ENCODE results near the gene TYW1B. TPM values are rescaled to one million over a fixed set of nuclear protein-coding genes. Genes with fewer than 3 reads are reported as not detected.
"Not testable (repeated sequence)": the region's sequence is repeated elsewhere in the genome, so short reads cannot be mapped to it uniquely, and the experiment has no call there.

The TYW1B gene
- total and polyA plus RNA-seq, 5 donors = 1.3 to 3.2 (median 1.9) TPM

DNA sequence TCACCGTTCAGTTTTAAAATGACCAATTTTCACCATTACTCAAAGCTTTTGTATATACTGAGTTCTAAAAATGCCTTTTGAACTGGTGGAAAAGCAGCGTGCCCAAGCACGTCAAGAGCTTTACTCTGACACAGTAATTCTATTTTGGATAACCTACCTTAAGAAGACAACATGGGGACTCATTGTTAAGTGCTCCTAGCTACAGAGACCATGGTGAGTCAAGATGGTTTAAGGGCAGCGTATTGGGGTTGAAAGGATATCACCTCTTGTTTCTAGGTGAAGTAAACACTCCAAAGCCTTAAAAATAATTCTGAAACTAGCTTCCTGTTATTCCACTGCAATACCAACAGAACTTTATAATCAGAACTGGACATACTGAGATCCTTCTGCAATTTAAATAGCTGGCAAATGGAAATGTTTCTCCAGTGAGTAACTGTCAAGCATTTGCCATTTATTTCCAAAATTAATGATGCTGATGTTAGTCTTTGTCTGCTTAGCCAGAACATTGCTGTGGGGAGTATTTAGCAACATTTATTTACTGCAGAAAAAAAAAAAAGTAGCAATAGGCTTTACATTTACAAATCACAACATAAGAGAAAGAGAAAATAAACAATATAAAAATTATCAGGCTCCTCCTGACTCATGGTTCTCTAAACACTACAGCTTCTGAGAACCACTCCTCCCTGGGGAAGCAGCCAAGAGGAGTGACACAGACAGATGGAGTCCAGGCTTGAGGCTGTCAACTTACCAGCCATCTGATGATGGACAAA, 44.2 kb downstream of the TYW1B start:
- DNase-seq = peak in 2 of 3 donors; percentile 43 to 73
- H3K4me1 ChIP-seq (ENCODE audit: control insufficient read depth, insufficient read depth, low read length); intact Hi-C loops (cut with DNase I); H3K9me3 ChIP-seq (ENCODE audit: control insufficient read depth, low read length); H3K27ac ChIP-seq (ENCODE audit: low read length); H3K27me3 ChIP-seq (ENCODE audit: control insufficient read depth, insufficient read depth); H3K4me3 ChIP-seq (ENCODE audit: low read length): not testable (repeated sequence)
- ATAC-seq = peak; percentile 94 to 95
- 66% methylated on average over 4 of the region's 4 CpGs for WGBS

DNA sequence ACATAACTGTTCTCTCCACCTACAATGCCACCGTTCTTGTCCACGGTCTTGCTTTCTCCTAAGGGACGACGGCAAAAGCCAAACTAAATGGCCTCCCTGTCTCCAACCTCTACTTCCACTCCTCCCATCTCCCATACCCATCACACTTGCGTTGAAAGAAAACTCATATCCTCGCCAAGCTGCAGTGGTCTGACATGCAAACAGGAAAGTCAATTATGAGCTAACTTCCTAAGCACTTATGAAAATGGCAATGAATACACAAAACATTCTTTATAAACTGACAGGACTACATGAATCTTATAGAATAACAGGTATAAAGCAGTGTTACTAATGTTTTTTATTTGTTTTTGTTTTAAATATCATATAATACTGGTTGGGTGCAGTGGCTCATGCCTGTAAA, 46.4 kb downstream of the TYW1B start:
- WGBS = 79% methylated on average over 6 of the region's 6 CpGs
- no peaks in the 10 kb centered on the region for H3K4me1 ChIP-seq (ENCODE audit: control insufficient read depth, insufficient read depth, low read length)
- ATAC-seq = no peak
- DNase-seq = no peak
- no peaks in the 10 kb centered on the region for H3K27me3 ChIP-seq (ENCODE audit: control insufficient read depth, insufficient read depth)
- no peak overlapping the region for H3K4me3 ChIP-seq (ENCODE audit: low read length)
- no peaks in the 10 kb centered on the region for H3K9me3 ChIP-seq (ENCODE audit: control insufficient read depth, low read length)
- H3K27ac ChIP-seq (ENCODE audit: low read length) = no peak overlapping the region
- intact Hi-C loops (cut with DNase I) = no loop called here

DNA sequence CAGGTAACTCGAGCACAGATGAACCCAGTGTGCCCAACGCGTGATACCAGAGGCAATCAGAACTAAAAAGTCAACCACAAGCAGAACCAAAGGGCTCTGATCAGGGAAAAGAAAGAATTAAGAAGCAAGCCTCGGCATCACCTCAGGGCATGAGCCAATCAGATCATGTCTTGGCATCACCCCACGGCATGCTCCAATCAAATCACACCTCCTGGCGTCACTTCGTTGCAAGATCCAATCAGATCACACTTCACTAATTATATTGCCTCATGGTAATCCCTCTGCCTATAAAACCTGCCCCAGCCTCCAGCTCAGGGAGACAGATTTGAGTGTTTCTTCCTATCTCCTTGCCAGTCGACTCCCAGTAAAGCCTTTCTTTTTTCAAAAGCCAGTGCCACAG, 46.8 kb downstream of the TYW1B start:
- DNase-seq (no peak), ATAC-seq (no peak)
- H3K9me3 ChIP-seq (ENCODE audit: control insufficient read depth, low read length) = no peaks in the 10 kb centered on the region
- H3K4me3 ChIP-seq (ENCODE audit: low read length) = no peak overlapping the region
- WGBS = 89% methylated on average over 8 of the region's 8 CpGs
- intact Hi-C loops (cut with DNase I) = no loop called here
- no peaks in the 10 kb centered on the region for H3K4me1 ChIP-seq (ENCODE audit: control insufficient read depth, insufficient read depth, low read length)
- H3K27me3 ChIP-seq (ENCODE audit: control insufficient read depth, insufficient read depth) = no peaks in the 10 kb centered on the region
- no peak overlapping the region for H3K27ac ChIP-seq (ENCODE audit: low read length)

- H3K9me3 ChIP-seq (ENCODE audit: control insufficient read depth, low read length); ATAC-seq; DNase-seq; H3K27ac ChIP-seq (ENCODE audit: low read length); H3K4me1 ChIP-seq (ENCODE audit: control insufficient read depth, insufficient read depth, low read length); H3K27me3 ChIP-seq (ENCODE audit: control insufficient read depth, insufficient read depth); H3K4me3 ChIP-seq (ENCODE audit: low read length); intact Hi-C loops (cut with DNase I): not testable (repeated sequence)
- 87% methylated on average over 5 of the region's 5 CpGs for WGBS
These were observed 47.6 kb downstream of the TYW1B start for GRCh38 chr7:72780289-72780894.

DNA sequence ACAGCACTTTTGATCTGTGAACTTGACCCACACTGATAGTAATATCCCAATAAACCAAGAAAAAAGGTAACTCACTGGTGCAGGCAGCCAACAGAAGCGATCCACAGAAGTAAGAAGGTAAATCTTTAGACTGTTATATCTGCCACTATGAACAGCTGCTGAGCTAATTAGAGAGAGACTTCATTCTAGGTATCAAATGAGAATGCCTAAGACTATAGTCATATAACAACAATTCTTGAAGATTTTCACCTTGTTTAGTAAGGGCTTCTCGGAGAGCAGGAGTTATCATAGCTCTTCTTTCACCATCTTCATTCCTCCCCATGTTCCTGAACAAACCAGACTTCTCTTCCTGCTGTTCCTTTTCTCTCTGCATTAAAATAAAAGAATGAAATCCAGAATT, 50.8 kb downstream of the TYW1B start:
- DNase-seq; H3K27ac ChIP-seq (ENCODE audit: low read length); H3K27me3 ChIP-seq (ENCODE audit: control insufficient read depth, insufficient read depth); ATAC-seq; intact Hi-C loops (cut with DNase I); H3K4me3 ChIP-seq (ENCODE audit: low read length); H3K9me3 ChIP-seq (ENCODE audit: control insufficient read depth, low read length); H3K4me1 ChIP-seq (ENCODE audit: control insufficient read depth, insufficient read depth, low read length): not testable (repeated sequence)
- WGBS = 95% methylated on average over 2 of the region's 2 CpGs

DNA sequence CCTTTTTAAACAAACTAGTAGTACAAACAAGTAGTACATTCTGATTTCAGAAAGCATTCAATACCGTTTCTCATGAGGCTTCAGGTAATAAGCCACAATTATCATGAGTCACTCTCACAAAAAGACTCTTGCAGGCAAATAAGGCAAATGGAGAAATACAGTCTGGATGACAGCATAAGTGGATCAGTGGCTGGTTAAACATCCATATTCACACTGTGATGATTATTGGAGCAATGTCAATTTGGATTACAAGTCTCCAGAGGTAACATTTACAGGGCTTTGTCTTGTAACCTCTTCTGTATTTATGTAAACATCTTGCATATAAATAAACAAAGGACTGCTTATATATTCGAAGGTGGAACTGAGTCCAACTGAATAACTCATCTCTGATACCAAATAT, 55.4 kb downstream of the TYW1B start:
- H3K27me3 ChIP-seq (ENCODE audit: control insufficient read depth, insufficient read depth); ATAC-seq; H3K4me3 ChIP-seq (ENCODE audit: low read length); DNase-seq; intact Hi-C loops (cut with DNase I); H3K27ac ChIP-seq (ENCODE audit: low read length); H3K4me1 ChIP-seq (ENCODE audit: control insufficient read depth, insufficient read depth, low read length); H3K9me3 ChIP-seq (ENCODE audit: control insufficient read depth, low read length): not testable (repeated sequence)
- 77% methylated on average over 2 of the region's 2 CpGs for WGBS

- DNase-seq; H3K4me3 ChIP-seq (ENCODE audit: low read length); H3K9me3 ChIP-seq (ENCODE audit: control insufficient read depth, low read length); ATAC-seq; H3K4me1 ChIP-seq (ENCODE audit: control insufficient read depth, insufficient read depth, low read length); H3K27me3 ChIP-seq (ENCODE audit: control insufficient read depth, insufficient read depth); intact Hi-C loops (cut with DNase I); H3K27ac ChIP-seq (ENCODE audit: low read length): not testable (repeated sequence)
- 98% methylated on average over 5 of the region's 5 CpGs for WGBS
These were observed 61.0 kb downstream of the TYW1B start for GRCh38 chr7:72766994-72767393.

DNA sequence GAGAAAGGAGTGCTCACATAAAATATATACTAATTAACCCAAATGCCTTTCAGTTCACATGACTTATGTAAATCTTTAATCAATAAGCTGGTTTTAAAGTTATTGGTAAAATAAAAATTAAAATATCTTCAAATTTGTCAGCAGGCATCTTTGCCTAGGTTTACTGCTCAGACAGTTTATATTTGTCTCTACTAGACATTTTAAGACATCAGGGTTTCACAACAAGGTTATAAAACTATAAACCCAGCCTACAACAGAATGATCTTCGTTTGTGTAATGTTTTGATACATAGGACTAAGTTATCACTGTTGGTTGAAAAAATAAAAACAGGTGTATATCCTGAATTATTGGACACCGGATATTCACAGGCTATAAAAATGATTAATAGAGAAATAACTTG, 67.4 kb downstream of the TYW1B start:
- Histone ChIP-seq H3K27ac (ENCODE audit: low read length) (no peak overlapping the region), H3K9me3 (ENCODE audit: control insufficient read depth, low read length) (no peaks in the 10 kb centered on the region), H3K27me3 (ENCODE audit: control insufficient read depth, insufficient read depth) (no peaks in the 10 kb centered on the region), H3K4me3 (ENCODE audit: low read length) (no peak overlapping the region), H3K4me1 (ENCODE audit: control insufficient read depth, insufficient read depth, low read length) (no peaks in the 10 kb centered on the region)
- ATAC-seq = no peak
- 92% methylated on average over 2 of the region's 2 CpGs for WGBS
- intact Hi-C loops (cut with DNase I) = no loop called here
- DNase-seq = no peak

DNA sequence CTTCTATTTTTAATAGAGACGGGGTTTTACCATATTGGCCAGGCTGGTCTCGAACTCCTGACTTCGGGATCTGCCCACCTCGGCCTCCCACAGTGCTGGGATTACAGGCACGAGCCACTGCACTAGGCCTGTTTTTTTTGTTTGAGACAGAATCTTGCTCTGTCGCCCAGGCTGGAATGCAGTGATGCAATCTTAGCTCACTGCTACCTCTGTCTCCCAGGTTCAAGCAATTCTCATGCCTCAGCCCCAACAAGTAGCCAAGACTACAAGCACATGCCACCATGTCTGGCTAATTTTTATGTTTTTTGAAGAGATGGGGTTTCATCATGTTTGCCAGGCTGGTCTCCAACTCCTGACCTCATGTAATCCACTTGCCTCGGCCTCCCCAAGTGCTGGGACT, 73.7 kb downstream of the TYW1B start:
- ATAC-seq = no peak
- H3K4me1 ChIP-seq (ENCODE audit: control insufficient read depth, insufficient read depth, low read length) = no peaks in the 10 kb centered on the region
- intact Hi-C loops (cut with DNase I) = no loop called here
- no peaks in the 10 kb centered on the region for H3K27me3 ChIP-seq (ENCODE audit: control insufficient read depth, insufficient read depth)
- H3K4me3 ChIP-seq (ENCODE audit: low read length) = no peak overlapping the region
- no peak overlapping the region for H3K27ac ChIP-seq (ENCODE audit: low read length)
- no peak for DNase-seq
- no peaks in the 10 kb centered on the region for H3K9me3 ChIP-seq (ENCODE audit: control insufficient read depth, low read length)
- WGBS = 91% methylated on average over 7 of the region's 7 CpGs

DNA sequence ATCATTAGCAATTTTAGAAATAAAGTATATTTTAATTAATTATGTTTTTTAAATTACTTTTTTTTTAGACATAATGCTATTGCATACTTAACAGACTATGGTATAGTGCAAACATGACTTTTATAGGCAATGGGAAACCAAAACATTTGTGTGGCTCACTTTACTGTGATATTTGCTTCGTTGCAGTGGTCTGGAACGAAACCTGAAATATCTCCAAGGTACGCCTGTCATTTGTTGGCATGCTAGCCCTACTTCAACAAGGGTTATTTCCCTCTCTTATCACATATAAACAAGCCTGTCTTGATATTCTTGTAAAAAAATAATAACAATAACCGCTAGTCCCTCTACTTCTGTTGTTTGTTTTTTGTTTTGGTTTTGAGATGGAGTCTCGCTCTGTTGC, 74.2 kb downstream of the TYW1B start:
- no peak overlapping the region for H3K4me3 ChIP-seq (ENCODE audit: low read length)
- H3K27me3 ChIP-seq (ENCODE audit: control insufficient read depth, insufficient read depth) = no peaks in the 10 kb centered on the region
- intact Hi-C loops (cut with DNase I) = no loop called here
- no peaks in the 10 kb centered on the region for H3K4me1 ChIP-seq (ENCODE audit: control insufficient read depth, insufficient read depth, low read length)
- DNase-seq (no peak), ATAC-seq (no peak)
- no peak overlapping the region for H3K27ac ChIP-seq (ENCODE audit: low read length)
- H3K9me3 ChIP-seq (ENCODE audit: control insufficient read depth, low read length) = no peaks in the 10 kb centered on the region
- 91% methylated on average over 5 of the region's 5 CpGs for WGBS

DNA sequence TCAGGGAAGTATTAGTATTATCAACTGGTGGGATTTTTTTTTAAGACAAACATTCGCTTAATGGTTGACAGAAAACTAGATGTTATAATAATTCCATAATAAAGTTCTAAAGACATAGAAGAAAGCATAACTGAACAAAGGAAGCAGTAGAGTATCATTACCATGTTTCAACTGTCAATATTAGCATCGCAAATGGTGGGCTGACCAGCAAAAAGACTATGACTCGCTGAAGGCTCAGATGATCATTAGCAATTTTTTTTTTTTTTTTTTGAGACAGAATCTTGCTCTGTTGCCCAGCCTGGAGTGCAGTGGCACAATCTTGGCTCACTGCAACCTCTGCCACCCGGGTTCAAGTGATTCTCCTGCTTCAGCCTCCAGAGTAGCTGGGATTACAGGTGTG, 74.8 kb downstream of the TYW1B start:
- H3K4me3 ChIP-seq (ENCODE audit: low read length); H3K9me3 ChIP-seq (ENCODE audit: control insufficient read depth, low read length); H3K27ac ChIP-seq (ENCODE audit: low read length); H3K27me3 ChIP-seq (ENCODE audit: control insufficient read depth, insufficient read depth); intact Hi-C loops (cut with DNase I); ATAC-seq; DNase-seq; H3K4me1 ChIP-seq (ENCODE audit: control insufficient read depth, insufficient read depth, low read length): not testable (repeated sequence)
- WGBS = 97% methylated on average over 4 of the region's 4 CpGs

Measured in right cardiac atrium (tissue), 5 donors.